HG02852 (cell line): Measurements from ENCODE around the gene RFX3.

Source experiments
- ATAC-seq: cut with Tn5 transposase; IDR thresholded peaks from one replicate; pipeline ENCODE4 v1.9.1; 2021; ENCODE audit warnings: mild to moderate bottlenecking, moderate library complexity; ENCODE audit not compliant: unreplicated experiment

Gene RFX3

GRCh38 chr9:3240656-3241268 is 285.0 kb downstream of the RFX3 start:
- ATAC-seq: peak; percentile 71

- ATAC-seq: no peak
These were observed 286.6 kb downstream of the RFX3 start for GRCh38 chr9:3239240-3239639.

GRCh38 chr9:3238236-3238635 is 287.6 kb downstream of the RFX3 start:
- ATAC-seq: no peak

GRCh38 chr9:3237121-3237520 is 288.7 kb downstream of the RFX3 start:
- ATAC-seq: no peak

- ATAC-seq: no peak
These were observed 290.3 kb downstream of the RFX3 start for GRCh38 chr9:3235497-3235896.

GRCh38 chr9:3224931-3225330 is 300.9 kb downstream of the RFX3 start:
- ATAC-seq: no peak

- no peak for ATAC-seq
These were observed 310.1 kb downstream of the RFX3 start for GRCh38 chr9:3215658-3216057.

GRCh38 chr9:3214741-3215140 is 311.1 kb downstream of the RFX3 start:
- ATAC-seq: no peak

- ATAC-seq: no peak
These were observed 320.2 kb downstream of the RFX3 start for GRCh38 chr9:3205421-3206095.

- no peak for ATAC-seq
These were observed 325.4 kb downstream of the RFX3 start for GRCh38 chr9:3200331-3200774.

- no peak for ATAC-seq
These were observed 332.0 kb downstream of the RFX3 start for GRCh38 chr9:3193791-3194190.

- ATAC-seq: no peak
These were observed 334.1 kb downstream of the RFX3 start for GRCh38 chr9:3191715-3192114.

- no peak for ATAC-seq
These were observed 336.5 kb downstream of the RFX3 start for GRCh38 chr9:3189113-3189861.

- ATAC-seq: no peak
These were observed 339.1 kb downstream of the RFX3 start for GRCh38 chr9:3186751-3187150.

GRCh38 chr9:3181049-3181953 is 344.5 kb downstream of the RFX3 start:
- peak; percentile 63 for ATAC-seq

- ATAC-seq: no peak
These were observed 345.1 kb downstream of the RFX3 start for GRCh38 chr9:3180696-3181048.

- no peak for ATAC-seq
These were observed 346.1 kb downstream of the RFX3 start for GRCh38 chr9:3179711-3180110.

GRCh38 chr9:3177936-3178335 is 347.9 kb downstream of the RFX3 start:
- ATAC-seq: no peak

GRCh38 chr9:3177146-3177761 is 348.5 kb downstream of the RFX3 start:
- no peak for ATAC-seq

- ATAC-seq: no peak
These were observed 352.4 kb downstream of the RFX3 start for GRCh38 chr9:3173374-3173773.

- ATAC-seq: no peak
These were observed 355.0 kb downstream of the RFX3 start for GRCh38 chr9:3170819-3171218.
